ENCODE results near the gene ATG5. TPM values are rescaled to one million over a fixed set of nuclear protein-coding genes. Genes with fewer than 3 reads are reported as not detected.

The ATG5 gene
- total and polyA plus RNA-seq, 2 donors from 2014 or later = 26.5 to 31.6 TPM

GRCh38 chr6:106135911-106136571, 189.5 kb downstream of the ATG5 start:
- Histone ChIP-seq H3K9me3 (ENCODE audit: control insufficient read depth in 2 of 3, insufficient read depth in 1 of 3, low read length in 3 of 3) (no peaks in the 10 kb centered on the region), H3K36me3 (ENCODE audit: control insufficient read depth in 2 of 3, insufficient read depth in 3 of 3, low read length in 3 of 3) (no peaks in the 10 kb centered on the region), H3K4me3 (ENCODE audit: low read length in 3 of 3) (no peak overlapping the region), H3K27me3 (ENCODE audit: control insufficient read depth, insufficient read depth, low read length) (no peaks in the 10 kb centered on the region), H3K27ac (ENCODE audit: low read depth in 2 of 2, low read length in 2 of 2) (no peak overlapping the region), H3K9ac (ENCODE audit: low read length in 3 of 3) (no peak overlapping the region), H3K4me1 (ENCODE audit: control insufficient read depth in 2 of 3, insufficient read depth in 2 of 3, low read depth in 1 of 3, low read length in 3 of 3) (no peaks in the 10 kb centered on the region)
- no peak for DNase-seq
- intact Hi-C loops (cut with DNase I) = no loop called here
- no peak for FAIRE-seq
- TF ChIP-seq CTCF (IDR thresholded peaks at IDR 0.05; ENCODE audit: borderline replicate concordance, extremely low read depth, insufficient read depth) = no peak

- Histone ChIP-seq H3K36me3 (ENCODE audit: control insufficient read depth in 2 of 3, insufficient read depth in 3 of 3, low read length in 3 of 3) (no peaks in the 10 kb centered on the region), H3K9ac (ENCODE audit: low read length in 3 of 3) (no peak overlapping the region), H3K9me3 (ENCODE audit: control insufficient read depth in 2 of 3, insufficient read depth in 1 of 3, low read length in 3 of 3) (no peaks in the 10 kb centered on the region), H3K27ac (ENCODE audit: low read depth in 2 of 2, low read length in 2 of 2) (no peak overlapping the region), H3K27me3 (ENCODE audit: control insufficient read depth, insufficient read depth, low read length) (no peaks in the 10 kb centered on the region), H3K4me1 (ENCODE audit: control insufficient read depth in 2 of 3, insufficient read depth in 2 of 3, low read depth in 1 of 3, low read length in 3 of 3) (no peaks in the 10 kb centered on the region), H3K4me3 (ENCODE audit: low read length in 3 of 3) (no peak overlapping the region)
- DNase-seq (no peak), FAIRE-seq (no peak)
- intact Hi-C loops (cut with DNase I) = no loop called here
- no peak for TF ChIP-seq CTCF (IDR thresholded peaks at IDR 0.05; ENCODE audit: borderline replicate concordance, extremely low read depth, insufficient read depth)
These were observed 190.5 kb downstream of the ATG5 start for GRCh38 chr6:106134906-106135634.

Other genes with a start within 250 kb of the ATG5 start
- gene PRDM1, start 239.4 kb downstream of the ATG5 start, total RNA-seq = 23.0 TPM
- gene PRDM1, start 239.4 kb downstream of the ATG5 start, polyA plus RNA-seq (ENCODE audit: insufficient read depth, low read depth, low replicate concordance) = 0.86 TPM
- gene CRYBG1, start 35.0 kb upstream of the ATG5 start, total RNA-seq = 32.6 TPM
- gene CRYBG1, start 35.0 kb upstream of the ATG5 start, polyA plus RNA-seq (ENCODE audit: insufficient read depth, low read depth, low replicate concordance) = 7.0 TPM

Data from kidney (tissue), 14 donors.